NB4 (cell line): Measurements from ENCODE around the gene DNAJC6.

Experiments used
- CTCF ChIP-seq: IDR thresholded peaks from one replicate; pipeline ENCODE4 v1.5.1; 2012; ENCODE audit warnings: low read depth, low read length
- MAX ChIP-seq: IDR thresholded peaks from 2 replicates; pipeline ENCODE4 v1.6.1; 2011; ENCODE audit warnings: low read depth, low read length

GRCh38 chr1:65412984-65413375 is 103.6 kb downstream of the DNAJC6 start:
- TF ChIP-seq CTCF (no peak), MAX (no peak)
